GM11168 (cell line): ENCODE measurements around the gene RFESD.

Experiments used
- in situ Hi-C: fragments of 300-500 bp; cut with MboI; formaldehyde crosslinking; loops from one replicate; pipeline ENCODE4 v1.12.0; 2022; ENCODE audit warnings: low sequenced_read_pairs; ENCODE audit not compliant: unreplicated experiment

The RFESD gene

GRCh38 chr5:95646569-95647431 is at the start of gene RFESD:
Gene RFESD, plus strand, starts transcription at chr5:95646777. Its CDS starts 5,495 bp downstream, at chr5:95652272.
- in situ Hi-C loops: no loop called here

GRCh38 chr5:95599252-95599651 is 47.3 kb upstream of the RFESD start:
- in situ Hi-C loops: no loop called here

- in situ Hi-C loops: no loop called here
Observed at GRCh38 chr5:95600557-95600956, 46.0 kb upstream of the RFESD start.

GRCh38 chr5:95605786-95606185 is 40.8 kb upstream of the RFESD start:
- in situ Hi-C loops: no loop called here

- in situ Hi-C loops: no loop called here
Observed at GRCh38 chr5:95606419-95606818, 40.2 kb upstream of the RFESD start.

- in situ Hi-C loops: no loop called here
Observed at GRCh38 chr5:95609711-95610110, 36.9 kb upstream of the RFESD start.

- in situ Hi-C loops: no loop called here
Observed at GRCh38 chr5:95610546-95610945, 36.0 kb upstream of the RFESD start.

- in situ Hi-C loops: no loop called here
Observed at GRCh38 chr5:95611396-95611795, 35.2 kb upstream of the RFESD start.

GRCh38 chr5:95613514-95613913 is 33.1 kb upstream of the RFESD start:
- in situ Hi-C loops: no loop called here

- in situ Hi-C loops: no loop called here
Observed at GRCh38 chr5:95615164-95615467, 31.5 kb upstream of the RFESD start.

GRCh38 chr5:95617057-95617456 is 29.5 kb upstream of the RFESD start:
- in situ Hi-C loops: no loop called here

- in situ Hi-C loops: no loop called here
Observed at GRCh38 chr5:95619096-95619495, 27.5 kb upstream of the RFESD start.

GRCh38 chr5:95619514-95620029 is 27.0 kb upstream of the RFESD start:
- in situ Hi-C loops: no loop called here

- in situ Hi-C loops: no loop called here
Observed at GRCh38 chr5:95620030-95620869, 26.3 kb upstream of the RFESD start, which contains the start of gene GPR150. Gene GPR150, plus strand, starts transcription at chr5:95620087. Its CDS starts 189 bp downstream, at chr5:95620276.

- in situ Hi-C loops: no loop called here
Observed at GRCh38 chr5:95620870-95621838, 25.4 kb upstream of the RFESD start.

- in situ Hi-C loops: no loop called here
Observed at GRCh38 chr5:95621839-95622629, 24.5 kb upstream of the RFESD start.

- in situ Hi-C loops: no loop called here
Observed at GRCh38 chr5:95623706-95624105, 22.9 kb upstream of the RFESD start.

- in situ Hi-C loops: no loop called here
Observed at GRCh38 chr5:95624368-95624767, 22.2 kb upstream of the RFESD start.

- in situ Hi-C loops: no loop called here
Observed at GRCh38 chr5:95626701-95627100, 19.9 kb upstream of the RFESD start.
